Cerebellar cortex (tissue), 1 donor: ENCODE data around the gene SYNGAP1.

ENCODE experiments used
- DNase-seq: peaks from one replicate; pipeline ENCODE4 v3.0.0-alpha.2; 2015; ENCODE audit warnings: low spot score

The SYNGAP1 gene

DNA sequence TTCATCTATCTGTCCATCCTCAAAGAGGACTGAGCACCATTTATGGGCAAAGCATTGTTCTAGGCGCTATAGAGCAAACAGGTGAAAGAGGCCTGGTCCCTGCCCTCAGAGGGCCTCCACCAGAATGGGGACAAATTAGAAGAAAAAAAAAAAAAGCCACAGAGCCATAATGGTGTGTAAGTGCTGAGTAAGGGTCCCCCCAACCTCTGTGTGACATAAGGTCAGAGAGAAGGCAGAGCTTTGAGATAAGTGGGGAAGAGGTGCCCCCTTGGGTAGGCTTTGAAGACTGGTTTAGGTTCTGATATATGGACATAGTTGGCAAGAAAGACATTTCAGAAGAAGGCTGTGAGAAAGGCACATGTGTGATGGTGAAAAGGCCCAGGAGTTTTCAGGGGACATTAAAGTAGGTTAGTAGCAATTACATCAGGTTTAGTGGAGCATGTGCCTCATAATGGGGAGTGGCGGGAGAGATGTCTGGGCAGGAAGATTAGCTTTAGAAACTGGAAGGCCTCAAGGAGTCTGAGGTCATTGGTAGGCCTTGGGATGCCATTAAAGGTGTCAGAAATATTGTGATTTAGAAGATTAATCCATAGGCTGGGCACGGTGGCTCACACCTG lies 19.2 kb downstream of the SYNGAP1 start:
- no peak for DNase-seq

DNA sequence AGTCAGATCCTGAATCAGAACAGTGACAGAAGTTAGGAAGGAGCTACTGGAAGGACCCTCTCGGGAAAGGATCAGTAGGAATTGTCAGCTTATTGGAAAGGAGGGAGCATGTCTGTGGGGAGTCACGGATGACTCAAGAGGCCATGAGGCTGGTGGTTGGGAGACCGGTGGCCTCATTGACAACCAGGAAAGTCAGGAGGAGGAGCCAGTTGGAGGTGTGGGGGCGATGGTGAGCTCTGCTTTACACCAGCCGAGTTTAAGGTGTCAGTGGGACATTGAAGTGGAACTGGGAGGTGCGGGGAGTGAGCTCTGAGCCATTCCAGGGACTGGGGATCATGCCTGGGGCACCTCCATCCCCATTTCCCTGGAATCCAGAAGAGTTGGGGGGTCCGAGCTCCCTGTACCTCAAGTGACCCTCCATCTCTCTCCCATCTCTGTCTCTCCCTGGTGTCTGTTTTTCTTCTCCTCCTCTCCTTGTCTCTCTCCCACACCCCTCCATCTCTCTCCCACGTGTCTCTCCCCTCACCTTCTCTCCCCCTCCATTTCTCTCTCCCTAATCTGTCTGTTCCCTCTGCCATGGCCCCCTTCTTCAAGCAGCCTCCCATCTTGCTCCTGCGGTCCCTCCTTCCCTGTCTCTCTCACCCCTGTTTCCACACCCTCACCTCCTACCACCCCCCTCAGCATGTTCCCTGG lies 20.2 kb downstream of the SYNGAP1 start:
- no peak for DNase-seq

DNA sequence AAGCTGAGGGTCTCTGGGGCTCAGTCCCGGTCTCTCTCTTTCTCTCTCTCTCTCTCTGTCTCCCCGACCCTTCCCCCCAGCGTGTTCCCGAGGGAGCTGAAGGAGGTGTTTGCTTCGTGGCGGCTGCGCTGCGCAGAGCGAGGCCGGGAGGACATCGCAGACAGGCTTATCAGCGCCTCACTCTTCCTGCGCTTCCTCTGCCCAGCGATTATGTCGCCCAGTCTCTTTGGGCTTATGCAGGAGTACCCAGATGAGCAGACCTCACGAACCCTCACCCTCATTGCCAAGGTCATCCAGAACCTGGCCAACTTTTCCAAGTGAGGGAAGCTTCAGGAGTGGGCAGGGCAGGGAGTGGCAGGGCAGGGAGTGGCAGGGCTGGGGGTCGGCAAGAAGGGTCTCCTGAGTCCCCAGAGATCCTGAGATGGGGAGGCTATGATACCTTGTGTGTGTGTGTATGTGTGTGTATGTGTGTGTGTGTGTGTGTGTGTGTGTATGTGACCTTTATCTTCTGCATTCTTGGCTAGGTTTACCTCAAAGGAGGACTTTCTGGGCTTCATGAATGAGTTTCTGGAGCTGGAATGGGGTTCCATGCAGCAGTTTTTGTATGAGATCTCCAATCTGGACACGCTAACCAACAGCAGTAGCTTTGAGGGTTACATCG lies 20.9 kb downstream of the SYNGAP1 start:
- no peak for DNase-seq

DNA sequence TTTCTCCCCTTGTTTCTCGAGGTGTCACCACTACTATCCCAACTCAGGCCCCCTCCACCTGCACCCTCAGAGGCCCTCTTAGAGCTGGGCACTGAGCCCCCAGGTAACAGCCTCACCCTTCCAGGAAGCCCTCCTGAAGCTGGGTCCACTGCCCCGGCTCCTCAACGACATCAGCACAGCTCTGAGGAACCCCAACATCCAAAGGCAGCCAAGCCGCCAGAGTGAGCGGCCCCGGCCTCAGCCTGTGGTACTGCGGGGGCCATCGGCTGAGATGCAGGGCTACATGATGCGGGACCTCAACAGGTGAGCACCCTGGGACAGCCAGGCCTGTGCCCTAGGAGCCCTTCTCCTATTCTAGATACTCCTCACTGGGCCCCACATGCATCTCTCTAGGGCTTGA lies 21.6 kb downstream of the SYNGAP1 start:
- no peak for DNase-seq

DNA sequence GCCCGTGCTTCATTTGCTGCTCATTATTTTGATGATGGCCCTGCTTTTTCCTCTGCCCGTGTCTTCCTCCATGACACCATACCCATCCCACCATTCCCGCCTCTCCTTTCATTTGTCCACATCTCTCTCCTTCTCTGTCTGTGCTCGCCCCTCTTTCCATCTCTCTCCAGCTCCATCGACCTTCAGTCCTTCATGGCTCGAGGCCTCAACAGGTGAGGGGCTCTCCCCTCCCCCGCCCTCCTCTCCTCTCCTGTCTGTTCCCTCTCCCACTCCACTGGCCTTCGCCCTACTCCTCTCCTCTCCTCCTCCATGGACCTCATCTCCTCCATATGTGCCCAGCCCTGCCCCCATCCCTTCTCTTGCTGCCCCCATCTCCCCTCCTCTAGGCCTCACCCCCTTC lies 22.4 kb downstream of the SYNGAP1 start:
- DNase-seq = no peak

DNA sequence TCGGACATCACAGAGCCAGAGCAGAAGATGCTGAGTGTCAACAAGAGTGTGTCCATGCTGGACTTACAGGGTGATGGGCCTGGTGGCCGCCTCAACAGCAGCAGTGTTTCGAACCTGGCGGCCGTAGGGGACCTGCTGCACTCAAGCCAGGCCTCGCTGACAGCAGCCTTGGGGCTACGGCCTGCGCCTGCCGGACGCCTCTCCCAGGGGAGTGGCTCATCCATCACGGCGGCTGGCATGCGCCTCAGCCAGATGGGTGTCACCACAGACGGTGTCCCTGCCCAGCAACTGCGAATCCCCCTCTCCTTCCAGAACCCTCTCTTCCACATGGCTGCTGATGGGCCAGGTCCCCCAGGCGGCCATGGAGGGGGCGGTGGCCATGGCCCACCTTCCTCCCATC lies 23.2 kb downstream of the SYNGAP1 start:
- DNase-seq = no peak

DNA sequence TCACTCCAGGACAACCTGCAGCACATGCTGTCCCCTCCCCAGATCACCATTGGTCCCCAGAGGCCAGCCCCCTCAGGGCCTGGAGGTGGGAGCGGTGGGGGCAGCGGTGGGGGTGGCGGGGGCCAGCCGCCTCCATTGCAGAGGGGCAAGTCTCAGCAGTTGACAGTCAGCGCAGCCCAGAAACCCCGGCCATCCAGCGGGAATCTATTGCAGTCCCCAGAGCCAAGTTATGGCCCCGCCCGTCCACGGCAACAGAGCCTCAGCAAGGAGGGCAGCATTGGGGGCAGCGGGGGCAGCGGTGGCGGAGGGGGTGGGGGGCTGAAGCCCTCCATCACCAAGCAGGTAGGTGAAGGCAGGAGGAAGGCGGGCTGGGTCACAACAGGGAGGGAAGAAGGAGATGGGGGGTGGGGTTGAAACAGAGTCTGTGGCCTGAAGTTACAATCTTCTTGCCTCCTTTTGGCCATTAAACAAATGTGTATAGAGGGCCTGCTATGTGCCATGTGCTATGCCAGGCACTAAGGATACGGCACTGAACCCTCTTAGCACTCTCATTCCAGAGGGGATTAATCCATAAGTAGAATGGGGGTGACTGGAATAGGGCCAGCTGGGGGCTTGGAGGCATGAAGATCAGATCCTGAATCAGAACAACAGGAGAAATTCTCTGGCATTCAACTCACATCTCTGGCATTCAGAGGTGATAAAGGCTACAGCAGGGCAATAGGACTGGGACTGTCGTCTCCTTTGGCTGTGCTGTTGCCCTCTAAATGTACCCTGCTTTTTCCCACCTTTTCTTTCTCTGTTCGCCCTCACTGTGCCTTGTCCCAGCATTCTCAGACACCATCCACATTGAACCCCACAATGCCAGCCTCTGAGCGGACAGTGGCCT lies 24.0 kb downstream of the SYNGAP1 start:
- no peak for DNase-seq

DNA sequence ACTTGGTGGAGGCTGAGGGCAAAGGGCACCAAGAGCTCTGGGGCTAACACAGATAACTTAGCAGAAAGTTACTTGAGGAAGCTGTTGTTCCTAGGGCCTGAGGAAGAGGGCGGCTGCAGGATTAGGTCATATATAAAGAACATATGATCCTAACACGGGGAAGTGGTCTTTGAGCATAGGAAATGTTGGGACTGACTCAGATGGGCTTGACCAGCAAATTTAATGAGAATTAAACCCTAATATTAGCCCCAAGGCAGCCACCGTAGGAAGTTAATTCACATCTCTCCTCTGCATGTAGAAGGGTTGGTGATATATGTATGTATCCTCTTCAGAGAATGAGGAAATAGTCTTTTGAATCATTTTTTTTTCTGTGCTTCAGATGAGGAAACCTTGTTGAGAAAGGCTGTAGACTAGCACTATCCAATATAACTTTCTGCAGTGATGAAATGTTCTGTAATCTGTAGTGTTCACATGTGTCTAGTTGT lies 25.3 kb downstream of the SYNGAP1 start:
- no peak for DNase-seq

DNA sequence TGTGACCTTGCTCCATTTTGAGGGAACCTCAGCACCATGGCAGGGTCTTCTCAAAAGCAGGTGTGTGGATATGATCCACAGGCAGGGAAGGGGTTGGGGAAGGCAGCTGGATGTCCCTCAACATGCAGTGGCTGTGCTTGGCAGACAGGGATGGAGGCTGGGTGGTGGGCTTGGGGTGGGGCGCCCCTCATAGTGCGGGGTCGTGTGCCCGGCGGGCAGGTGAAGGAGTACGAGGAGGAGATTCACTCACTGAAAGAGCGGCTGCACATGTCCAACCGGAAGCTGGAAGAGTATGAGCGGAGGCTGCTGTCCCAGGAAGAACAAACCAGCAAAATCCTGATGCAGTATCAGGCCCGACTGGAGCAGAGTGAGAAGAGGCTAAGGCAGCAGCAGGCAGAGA lies 26.5 kb downstream of the SYNGAP1 start:
- no peak for DNase-seq

DNA sequence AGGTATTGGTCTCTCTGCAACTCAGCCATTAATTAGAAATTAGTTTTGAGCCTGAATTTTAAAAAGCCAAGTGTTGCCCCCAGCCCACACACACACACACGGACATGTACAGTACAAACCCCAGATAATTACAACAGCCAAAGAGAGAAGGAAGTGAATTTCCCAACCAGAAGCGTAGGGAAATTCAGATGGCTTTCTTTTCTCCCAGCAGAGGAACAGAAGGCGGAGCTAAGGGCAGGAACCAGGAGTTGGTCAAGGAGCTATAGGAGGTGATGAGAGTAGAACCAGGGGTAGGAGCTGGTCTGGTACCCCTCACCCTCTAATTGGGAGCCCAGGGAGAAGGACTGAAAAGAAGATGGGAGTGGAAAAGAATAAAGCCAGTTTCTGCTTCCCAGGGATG lies 30.6 kb downstream of the SYNGAP1 start:
- no peak for DNase-seq

DNA sequence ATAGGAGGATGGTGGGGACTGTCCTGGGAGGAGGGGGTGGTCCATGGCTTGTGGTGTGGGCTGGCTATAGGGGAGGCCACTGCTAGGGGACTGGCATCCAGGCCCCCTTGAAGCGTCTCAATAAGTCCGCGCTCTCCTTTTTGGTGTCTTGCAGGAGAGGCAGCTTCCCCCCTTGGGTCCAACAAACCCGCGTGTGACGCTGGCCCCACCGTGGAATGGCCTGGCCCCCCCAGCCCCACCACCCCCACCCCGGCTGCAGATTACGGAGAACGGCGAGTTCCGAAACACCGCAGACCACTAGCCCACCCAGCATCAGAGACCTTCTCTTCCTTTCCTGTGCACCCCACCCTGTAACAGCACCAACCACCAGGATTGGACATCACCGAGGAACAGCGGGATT lies 31.7 kb downstream of the SYNGAP1 start:
- no peak for DNase-seq

DNA sequence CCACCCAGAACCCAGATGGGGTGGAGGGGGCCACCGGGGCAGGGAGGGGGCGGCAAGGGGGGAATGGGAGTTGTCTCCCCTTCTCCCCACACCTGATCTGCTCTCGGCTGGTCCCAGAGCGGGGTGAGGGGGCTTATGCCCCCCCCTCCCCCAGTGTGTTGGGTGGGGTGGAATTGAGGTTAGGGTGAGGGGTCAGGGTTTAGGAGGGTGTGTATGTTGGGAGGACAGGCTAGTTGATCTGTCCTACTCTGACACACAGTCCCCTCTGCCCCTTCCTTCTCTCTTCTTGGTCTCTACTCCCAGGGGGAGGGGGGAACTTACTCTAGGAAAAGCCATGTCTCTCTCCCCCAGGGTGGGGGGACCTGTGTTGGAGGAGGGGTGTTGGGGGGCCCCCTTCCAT lies 32.6 kb downstream of the SYNGAP1 start:
- no peak for DNase-seq

DNA sequence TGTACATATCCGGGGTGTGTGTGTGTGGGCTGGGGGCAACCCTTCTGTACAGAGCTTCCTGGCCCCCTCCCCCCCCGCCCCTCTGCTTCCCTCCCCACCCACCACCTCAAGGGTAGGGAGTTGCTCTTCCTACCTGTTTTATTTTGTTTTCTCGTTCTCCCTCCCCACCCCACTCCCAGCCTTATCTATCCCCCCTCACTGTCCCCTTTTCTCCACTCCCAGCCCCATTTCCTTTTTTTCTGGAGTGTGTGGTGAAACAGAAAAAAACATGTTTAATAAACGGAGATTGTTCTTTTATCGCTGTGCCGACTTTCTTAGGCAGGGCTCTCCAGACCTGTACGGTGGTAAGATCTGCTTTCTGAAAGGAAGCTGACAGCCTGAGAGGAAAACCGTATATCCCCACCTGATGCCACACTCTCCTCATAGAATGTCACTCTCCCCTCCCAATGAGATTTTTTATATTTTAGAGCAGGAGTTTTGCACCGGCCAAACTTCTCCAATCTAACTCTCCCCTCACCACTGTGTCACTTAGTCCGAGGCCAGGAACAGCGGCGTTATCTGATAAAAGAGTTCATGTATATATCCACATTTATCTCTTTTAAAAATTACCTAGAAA lies 33.6 kb downstream of the SYNGAP1 start:
- DNase-seq = no peak

DNA sequence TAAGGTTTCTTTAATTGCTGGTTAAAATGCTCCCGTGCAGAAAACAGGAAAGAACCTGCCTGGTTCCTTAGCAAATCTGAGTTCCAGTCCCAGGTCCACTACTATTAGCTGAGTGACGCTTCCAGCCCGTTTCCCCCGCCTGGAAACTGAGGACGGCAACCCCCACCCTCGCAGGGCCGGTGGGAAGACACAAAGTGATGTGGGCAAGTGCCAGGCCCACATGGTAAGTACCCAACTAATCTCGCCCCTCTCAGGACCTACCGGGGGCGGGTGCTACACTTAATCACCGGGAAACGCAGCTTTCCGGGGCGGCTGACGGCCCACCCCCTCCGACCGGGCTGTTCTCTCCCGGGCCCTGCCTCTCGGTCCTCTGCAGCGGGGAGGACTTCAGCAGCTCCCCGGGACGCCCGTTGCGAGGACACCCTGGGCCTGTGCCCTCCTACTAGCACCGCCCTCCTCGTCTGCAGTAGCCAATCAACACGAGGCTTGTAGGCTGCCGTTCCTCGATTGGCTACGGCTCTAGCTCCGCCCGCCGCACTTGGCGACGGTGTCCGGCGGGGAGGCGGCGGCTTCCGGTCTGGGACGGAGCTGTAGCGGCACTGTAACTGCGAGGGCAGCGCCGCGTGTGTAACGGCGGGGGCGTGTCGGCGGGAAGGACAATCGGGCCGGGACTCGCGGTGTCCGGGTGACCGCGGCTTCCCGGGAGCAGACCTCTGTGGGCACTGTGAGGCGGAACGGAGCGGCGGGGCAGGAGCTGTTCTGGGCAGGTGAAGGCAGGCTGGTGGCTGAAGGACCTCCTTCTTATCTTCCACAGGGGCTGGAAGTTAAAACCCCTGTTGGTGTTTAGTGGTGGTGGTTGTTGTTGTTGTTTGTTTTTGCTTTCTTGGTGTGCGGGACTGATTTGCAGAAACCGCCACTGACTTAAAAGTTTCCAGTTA lies 34.4 kb downstream of the SYNGAP1 start, which contains the start of gene ZBTB9:
ZBTB9 (plus strand) TSS at position 568 of the 938 bp plus-strand sequence. CDS start 525 bp downstream, outside the sequence.
- DNase-seq = peak; percentile 97

DNA sequence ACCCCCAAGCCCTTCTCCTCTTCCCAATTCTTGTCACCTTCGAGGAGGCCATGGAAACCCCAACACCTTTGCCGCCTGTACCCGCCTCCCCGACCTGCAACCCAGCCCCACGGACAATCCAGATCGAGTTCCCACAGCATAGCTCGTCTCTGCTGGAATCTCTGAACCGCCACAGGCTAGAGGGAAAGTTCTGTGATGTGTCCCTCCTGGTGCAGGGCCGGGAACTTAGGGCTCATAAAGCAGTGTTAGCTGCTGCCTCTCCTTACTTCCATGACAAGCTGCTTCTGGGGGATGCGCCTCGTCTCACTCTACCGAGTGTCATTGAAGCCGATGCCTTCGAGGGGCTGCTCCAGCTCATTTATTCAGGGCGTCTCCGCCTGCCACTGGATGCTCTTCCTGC lies 35.2 kb downstream of the SYNGAP1 start:
- DNase-seq = no peak

DNA sequence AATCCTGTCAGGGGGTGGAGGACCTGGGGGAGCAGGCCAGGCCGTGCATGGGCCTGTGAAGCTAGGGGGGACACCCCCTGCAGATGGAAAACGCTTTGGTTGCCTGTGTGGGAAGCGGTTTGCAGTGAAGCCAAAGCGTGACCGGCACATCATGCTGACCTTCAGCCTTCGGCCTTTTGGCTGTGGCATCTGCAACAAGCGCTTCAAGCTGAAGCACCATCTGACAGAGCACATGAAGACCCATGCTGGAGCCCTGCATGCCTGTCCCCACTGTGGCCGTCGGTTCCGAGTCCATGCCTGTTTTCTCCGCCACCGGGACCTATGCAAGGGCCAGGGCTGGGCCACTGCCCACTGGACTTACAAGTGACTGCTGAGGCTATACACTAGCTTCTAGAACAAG lies 36.3 kb downstream of the SYNGAP1 start:
- no peak for DNase-seq

DNA sequence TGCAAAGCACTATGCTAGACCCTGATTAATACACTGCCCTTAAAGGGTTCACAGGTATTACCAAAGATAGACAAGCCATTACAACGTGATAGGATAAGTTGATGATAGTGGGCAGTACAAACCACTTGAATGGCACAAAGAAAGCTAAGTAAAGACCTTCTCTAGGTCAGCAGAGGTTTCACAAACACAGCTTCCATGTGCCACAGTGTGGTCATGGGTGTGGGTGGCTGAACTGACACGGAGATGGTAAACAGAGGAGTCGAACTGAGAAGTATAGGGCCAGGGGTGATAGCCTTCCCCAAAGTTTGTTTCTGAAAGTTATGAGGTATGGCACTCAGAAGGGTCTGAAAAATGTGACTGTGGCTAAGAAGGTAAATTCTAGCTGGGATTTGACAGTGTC lies 38.8 kb downstream of the SYNGAP1 start:
- DNase-seq = no peak

DNA sequence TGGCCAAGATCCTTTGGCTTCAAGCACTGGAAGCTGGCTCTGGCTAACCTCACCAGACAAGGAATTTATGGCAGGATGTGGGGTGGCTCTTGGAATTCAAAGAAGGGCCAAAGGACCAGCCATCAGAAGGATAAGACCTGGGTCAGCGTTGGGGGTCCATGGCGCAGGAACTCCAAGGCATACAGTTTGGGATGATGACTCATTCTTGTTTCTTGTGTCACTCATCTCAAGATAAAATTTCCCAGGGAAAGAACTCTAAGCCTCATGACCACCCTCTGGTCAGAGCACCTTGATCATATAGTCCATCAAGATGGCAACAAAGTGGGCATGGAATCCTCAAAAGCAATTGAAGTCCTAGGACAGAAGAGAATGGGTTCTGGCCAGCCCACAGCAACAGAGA lies 39.4 kb downstream of the SYNGAP1 start:
- DNase-seq = no peak

DNA sequence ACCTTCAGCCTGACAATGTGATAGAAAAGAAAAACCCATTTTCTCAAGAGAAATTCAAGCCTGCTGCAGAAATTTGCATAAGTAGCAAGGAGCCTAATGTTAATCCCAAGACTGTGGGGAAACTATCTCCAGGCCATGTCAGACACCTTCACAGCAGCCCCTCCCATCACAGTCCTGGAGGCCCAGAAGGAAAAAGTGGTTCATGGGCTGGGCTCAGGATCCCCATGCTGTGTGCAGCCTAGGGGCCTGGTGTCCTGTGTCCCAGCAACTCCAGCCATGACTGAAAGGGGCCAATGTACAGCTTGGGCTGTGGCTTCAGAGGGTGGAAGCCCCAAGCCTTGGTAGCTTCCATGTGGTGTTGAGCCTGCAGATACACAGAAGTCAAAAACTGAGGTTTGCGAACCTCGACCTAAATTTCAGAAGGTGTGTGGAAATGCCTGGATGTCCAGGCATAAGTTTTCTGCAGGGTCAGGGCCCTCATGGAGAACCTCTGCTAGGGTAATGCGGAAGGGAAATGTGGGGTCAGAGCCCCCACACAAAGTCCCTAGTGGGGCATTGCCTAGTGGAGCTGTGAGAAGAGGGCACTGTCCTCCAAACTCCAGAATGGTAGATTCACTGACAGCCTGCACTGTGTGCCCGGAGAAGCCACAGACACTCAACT lies 46.3 kb downstream of the SYNGAP1 start:
- no peak for DNase-seq

DNA sequence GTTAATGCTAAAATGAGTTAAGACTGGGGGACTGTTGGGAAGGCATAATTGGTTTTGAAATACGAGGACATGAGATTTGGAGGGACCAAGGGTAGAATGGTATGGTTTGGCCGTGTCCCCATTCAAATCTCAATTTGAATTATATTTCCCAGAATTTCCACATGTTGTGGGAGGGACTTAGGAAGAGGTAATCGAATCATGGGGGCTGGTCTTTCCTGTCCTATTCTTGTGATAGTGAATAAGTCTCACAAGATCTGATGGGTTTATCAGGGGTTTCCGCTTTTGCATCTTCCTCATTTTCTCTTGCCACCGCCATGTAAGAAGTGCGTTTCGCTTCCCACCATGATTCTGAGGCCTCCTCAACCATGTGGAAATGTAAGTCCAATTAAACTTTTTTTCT lies 47.2 kb downstream of the SYNGAP1 start:
- DNase-seq = no peak
